Measurements from ENCODE around the gene WDR45.
A peak's percentile ranks its signal among the peaks of the same experiment; 100 is the strongest.

The WDR45 gene

DNA sequence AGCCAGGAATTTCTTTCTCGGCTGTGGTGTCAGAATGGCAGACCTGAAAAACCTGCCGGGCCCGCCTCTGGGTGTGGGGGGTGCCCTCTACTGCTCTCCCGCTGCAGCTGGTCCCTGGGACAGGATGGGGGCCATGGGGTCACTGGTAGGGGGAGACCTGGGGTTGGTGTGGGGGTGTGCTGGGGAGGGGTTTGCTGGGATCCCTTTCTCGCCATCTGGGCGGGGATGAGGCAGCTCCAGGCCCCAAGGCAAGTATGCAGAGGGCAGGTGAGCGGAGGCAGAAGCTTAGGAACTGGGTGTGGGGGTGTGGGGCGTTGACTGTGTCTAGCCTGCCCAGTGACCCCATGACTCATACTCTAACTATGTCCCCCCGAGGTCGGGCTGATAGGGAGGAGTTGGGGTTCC lies 20.0 kb downstream of the WDR45 start:
- no peak overlapping the region for H3K4ac ChIP-seq (ENCODE audit: low read depth in 1 of 2, low read length in 2 of 2)
- H4K8ac ChIP-seq (ENCODE audit: low read length): no peak overlapping the region
- WGBS: 82% methylated on average over 4 of the region's 10 CpGs
- H3K27me3 ChIP-seq (ENCODE audit: control insufficient read depth in 1 of 2, insufficient read depth in 1 of 2, low read length in 2 of 2): peaks cover 0 to 8% of the 10 kb centered on the region in 2 experiments
- DNase-seq: no peak
- no peak overlapping the region for H3K27ac ChIP-seq (ENCODE audit: low read length, poor library complexity, severe bottlenecking)
- H3K23ac ChIP-seq (ENCODE audit: low read length in 2 of 2): no peak overlapping the region
- H3K4me3 ChIP-seq (ENCODE audit: insufficient read depth in 1 of 2, low read depth in 1 of 2, low read length in 2 of 2): no peak overlapping the region
- no peak overlapping the region for H4K91ac ChIP-seq (ENCODE audit: low read length)
- H2AFZ ChIP-seq (ENCODE audit: low read depth, low read length): no peak overlapping the region
- no peak overlapping the region for H2BK15ac ChIP-seq (ENCODE audit: low read depth, poor library complexity, severe bottlenecking)
- no peak overlapping the region for H2BK120ac ChIP-seq (ENCODE audit: low read depth, low read length)
- no peaks in the 10 kb centered on the region for H3K9me3 ChIP-seq (ENCODE audit: control insufficient read depth, low read length)
- no peak overlapping the region for H3K18ac ChIP-seq (ENCODE audit: low read depth in 1 of 2, low read length in 2 of 2)
- peaks cover 24% of the 10 kb centered on the region for H3K79me1 ChIP-seq (replicated peaks; ENCODE audit: low read length, poor library complexity, severe bottlenecking)
- H3K36me3 ChIP-seq (ENCODE audit: control insufficient read depth in 1 of 2, insufficient read depth in 2 of 2, low read depth in 1 of 2, low read length in 2 of 2): peaks cover 0 to 25% of the 10 kb centered on the region in 2 experiments
- no peak overlapping the region for H3K9ac ChIP-seq (ENCODE audit: low read length)
- no peak overlapping the region for H2BK12ac ChIP-seq (ENCODE audit: low read length in 2 of 2)
- H2AK5ac ChIP-seq (ENCODE audit: low read length, severe bottlenecking): no peak overlapping the region
- H3K4me2 ChIP-seq (ENCODE audit: low read length, poor library complexity, severe bottlenecking): no peak overlapping the region
- H3K4me1 ChIP-seq (ENCODE audit: control insufficient read depth, insufficient read depth, low read depth, low read length): peaks cover 5% of the 10 kb centered on the region
- no peak overlapping the region for H2BK5ac ChIP-seq (ENCODE audit: low read depth, low read length, poor library complexity, severe bottlenecking)
- H3K14ac ChIP-seq (ENCODE audit: low read length in 2 of 2): no peak overlapping the region

DNA sequence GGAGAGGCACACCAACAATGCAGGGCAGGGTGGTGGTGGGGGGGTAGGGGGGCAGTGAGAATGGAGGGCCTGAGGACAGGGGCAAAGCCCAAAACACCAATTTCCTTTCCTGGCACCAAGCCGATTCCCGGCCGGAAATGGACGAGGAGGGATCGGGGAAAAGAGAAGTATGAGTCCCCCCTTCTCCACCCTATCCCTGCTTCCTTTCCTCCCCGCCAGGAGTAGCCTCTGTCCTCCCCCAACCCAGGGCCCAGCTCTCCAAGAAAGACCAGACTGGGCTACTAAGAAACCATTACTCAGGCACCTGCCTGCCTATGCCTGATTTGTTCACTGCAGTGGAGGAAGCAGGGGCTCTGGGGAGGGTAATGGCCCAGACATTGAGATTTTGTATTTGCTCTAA lies 20.5 kb downstream of the WDR45 start:
- Histone ChIP-seq H2BK12ac (ENCODE audit: low read length in 2 of 2) (no peak overlapping the region), H2AFZ (ENCODE audit: low read depth, low read length) (no peak overlapping the region), H4K91ac (ENCODE audit: low read length) (no peak overlapping the region), H3K27me3 (ENCODE audit: control insufficient read depth in 1 of 2, insufficient read depth in 1 of 2, low read length in 2 of 2) (peaks cover 0 to 8% of the 10 kb centered on the region in 2 experiments), H3K4me3 (ENCODE audit: insufficient read depth in 1 of 2, low read depth in 1 of 2, low read length in 2 of 2) (no peak overlapping the region), H3K4me2 (ENCODE audit: low read length, poor library complexity, severe bottlenecking) (no peak overlapping the region), H3K18ac (ENCODE audit: low read depth in 1 of 2, low read length in 2 of 2) (no peak overlapping the region), H3K4me1 (ENCODE audit: control insufficient read depth, insufficient read depth, low read depth, low read length) (peaks cover 5% of the 10 kb centered on the region), H3K36me3 (ENCODE audit: control insufficient read depth in 1 of 2, insufficient read depth in 2 of 2, low read depth in 1 of 2, low read length in 2 of 2) (peaks cover 0 to 21% of the 10 kb centered on the region in 2 experiments), H3K27ac (ENCODE audit: low read length, poor library complexity, severe bottlenecking) (no peak overlapping the region), H2BK15ac (ENCODE audit: low read depth, poor library complexity, severe bottlenecking) (no peak overlapping the region), H2BK120ac (ENCODE audit: low read depth, low read length) (no peak overlapping the region), H3K9me3 (ENCODE audit: control insufficient read depth, low read length) (peaks cover 3% of the 10 kb centered on the region), H3K79me1 (replicated peaks; ENCODE audit: low read length, poor library complexity, severe bottlenecking) (peaks cover 22% of the 10 kb centered on the region), H4K8ac (ENCODE audit: low read length) (no peak overlapping the region), H2AK5ac (ENCODE audit: low read length, severe bottlenecking) (no peak overlapping the region), H3K14ac (ENCODE audit: low read length in 2 of 2) (no peak overlapping the region), H2BK5ac (ENCODE audit: low read depth, low read length, poor library complexity, severe bottlenecking) (no peak overlapping the region), H3K4ac (ENCODE audit: low read depth in 1 of 2, low read length in 2 of 2) (no peak overlapping the region), H3K9ac (ENCODE audit: low read length) (no peak overlapping the region), H3K23ac (ENCODE audit: low read length in 2 of 2) (no peak overlapping the region)
- DNase-seq: no peak
- WGBS: 78% methylated on average over 5 of the region's 6 CpGs

GRCh38 chrX:49058794-49059193 lies 20.9 kb downstream of the WDR45 start, which contains the start of gene CCDC120:
Gene CCDC120, plus strand, starts transcription at chrX:49058999. Its CDS starts 3,043 bp downstream, at chrX:49062042.
- H3K9ac ChIP-seq (ENCODE audit: low read length): no peak within 1 kb of the TSS
- no peak for DNase-seq
- no peak within 1 kb of the TSS for H3K14ac ChIP-seq (ENCODE audit: low read length in 2 of 2)
- H4K91ac ChIP-seq (ENCODE audit: low read length): no peak within 1 kb of the TSS
- peaks cover 5% of the 10 kb centered on the region for H3K9me3 ChIP-seq (ENCODE audit: control insufficient read depth, low read length)
- no peak within 1 kb of the TSS for H3K4me3 ChIP-seq (ENCODE audit: insufficient read depth in 1 of 2, low read depth in 1 of 2, low read length in 2 of 2)
- no peak within 1 kb of the TSS for H2BK120ac ChIP-seq (ENCODE audit: low read depth, low read length)
- no peak within 1 kb of the TSS for H3K23ac ChIP-seq (ENCODE audit: low read length in 2 of 2)
- H3K79me1 ChIP-seq (replicated peaks; ENCODE audit: low read length, poor library complexity, severe bottlenecking): peaks cover 22% of the 10 kb centered on the region
- H2BK15ac ChIP-seq (ENCODE audit: low read depth, poor library complexity, severe bottlenecking): no peak within 1 kb of the TSS
- no peak within 1 kb of the TSS for H2AK5ac ChIP-seq (ENCODE audit: low read length, severe bottlenecking)
- no peak within 1 kb of the TSS for H3K4me2 ChIP-seq (ENCODE audit: low read length, poor library complexity, severe bottlenecking)
- H3K4me1 ChIP-seq (ENCODE audit: control insufficient read depth, insufficient read depth, low read depth, low read length): peaks cover 5% of the 10 kb centered on the region
- no peak within 1 kb of the TSS for H4K8ac ChIP-seq (ENCODE audit: low read length)
- H3K27ac ChIP-seq (ENCODE audit: low read length, poor library complexity, severe bottlenecking): no peak within 1 kb of the TSS
- H2AFZ ChIP-seq (ENCODE audit: low read depth, low read length): no peak within 1 kb of the TSS
- no peak within 1 kb of the TSS for H2BK5ac ChIP-seq (ENCODE audit: low read depth, low read length, poor library complexity, severe bottlenecking)
- peaks cover 0 to 8% of the 10 kb centered on the region in 2 experiments for H3K27me3 ChIP-seq (ENCODE audit: control insufficient read depth in 1 of 2, insufficient read depth in 1 of 2, low read length in 2 of 2)
- no peak within 1 kb of the TSS for H3K18ac ChIP-seq (ENCODE audit: low read depth in 1 of 2, low read length in 2 of 2)
- H2BK12ac ChIP-seq (ENCODE audit: low read length in 2 of 2): no peak within 1 kb of the TSS
- H3K4ac ChIP-seq (ENCODE audit: low read depth in 1 of 2, low read length in 2 of 2): no peak within 1 kb of the TSS
- 46% methylated on average over 5 of the region's 5 CpGs for WGBS
- peaks cover 0 to 17% of the 10 kb centered on the region in 2 experiments for H3K36me3 ChIP-seq (ENCODE audit: control insufficient read depth in 1 of 2, insufficient read depth in 2 of 2, low read depth in 1 of 2, low read length in 2 of 2)

GRCh38 chrX:49054073-49054762 lies 25.5 kb downstream of the WDR45 start:
- Histone ChIP-seq H3K27me3 (ENCODE audit: control insufficient read depth in 1 of 2, insufficient read depth in 1 of 2, low read length in 2 of 2) (peaks cover 0 to 16% of the 10 kb centered on the region in 2 experiments), H3K14ac (ENCODE audit: low read length in 2 of 2) (no peak overlapping the region), H2AK5ac (ENCODE audit: low read length, severe bottlenecking) (no peak overlapping the region), H3K9me3 (ENCODE audit: control insufficient read depth, low read length) (peaks cover 5% of the 10 kb centered on the region), H3K4me3 (ENCODE audit: insufficient read depth in 1 of 2, low read depth in 1 of 2, low read length in 2 of 2) (peak overlapping the region; percentile 70 to 75), H3K4ac (ENCODE audit: low read depth in 1 of 2, low read length in 2 of 2) (no peak overlapping the region), H3K18ac (ENCODE audit: low read depth in 1 of 2, low read length in 2 of 2) (peak overlapping the region in 1 of 2 experiments; percentile 91), H3K4me1 (ENCODE audit: control insufficient read depth, insufficient read depth, low read depth, low read length) (peaks cover 2% of the 10 kb centered on the region), H2BK12ac (ENCODE audit: low read length in 2 of 2) (no peak overlapping the region), H4K8ac (ENCODE audit: low read length) (no peak overlapping the region), H3K4me2 (ENCODE audit: low read length, poor library complexity, severe bottlenecking) (peak overlapping the region; percentile 41), H3K23ac (ENCODE audit: low read length in 2 of 2) (no peak overlapping the region), H2AFZ (ENCODE audit: low read depth, low read length) (no peak overlapping the region), H3K9ac (ENCODE audit: low read length) (peak overlapping the region; percentile 69), H3K79me1 (replicated peaks; ENCODE audit: low read length, poor library complexity, severe bottlenecking) (peaks cover 8% of the 10 kb centered on the region), H2BK5ac (ENCODE audit: low read depth, low read length, poor library complexity, severe bottlenecking) (no peak overlapping the region), H3K36me3 (ENCODE audit: control insufficient read depth in 1 of 2, insufficient read depth in 2 of 2, low read depth in 1 of 2, low read length in 2 of 2) (no peaks in the 10 kb centered on the region), H2BK15ac (ENCODE audit: low read depth, poor library complexity, severe bottlenecking) (no peak overlapping the region), H4K91ac (ENCODE audit: low read length) (peak overlapping the region; percentile 89), H2BK120ac (ENCODE audit: low read depth, low read length) (no peak overlapping the region), H3K27ac (ENCODE audit: low read length, poor library complexity, severe bottlenecking) (no peak overlapping the region)
- no peak for DNase-seq
- whole genome bisulfite sequencing: 93% methylated on average over 5 of the region's 5 CpGs
